Measurements from ENCODE around the gene TRPM2.

Gene TRPM2

DNA sequence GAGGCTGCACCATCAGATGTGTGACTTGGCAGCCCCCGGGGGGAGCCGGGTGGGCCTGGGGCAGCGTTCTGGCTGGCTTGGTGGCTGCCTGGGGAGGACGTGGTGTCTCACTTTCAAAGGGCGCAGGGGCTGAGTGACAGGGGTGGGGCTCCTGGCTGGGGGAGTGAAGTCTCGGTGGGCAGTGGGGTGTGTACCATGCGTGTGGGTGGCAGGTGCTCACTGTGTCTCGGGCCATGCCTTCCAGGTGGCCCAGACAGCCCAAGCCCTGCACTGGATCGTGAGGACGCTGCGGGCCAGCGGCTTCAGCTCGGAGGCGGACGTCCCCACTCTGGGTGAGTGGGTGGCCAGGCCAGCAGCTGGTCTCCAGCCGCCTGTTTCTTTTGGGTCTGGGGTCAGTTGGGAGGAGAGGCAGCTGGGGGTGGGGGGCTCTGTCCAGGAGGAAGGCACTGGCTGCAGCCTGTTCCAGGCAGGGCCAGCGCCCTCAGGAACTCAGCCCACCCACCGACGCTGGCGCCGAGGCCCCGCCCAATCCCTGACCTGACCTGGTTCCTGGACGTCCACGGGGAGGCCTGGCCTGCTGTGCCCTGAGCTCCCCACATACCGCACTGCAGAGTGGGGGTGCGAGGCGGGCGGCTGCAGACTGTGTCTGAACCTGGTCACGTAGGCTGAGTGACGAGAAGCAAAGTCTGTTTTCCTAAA is 71.3 kb downstream of the TRPM2 start:
- in situ Hi-C loops (cut with MboI; ENCODE audit: low sequenced_read_pairs): no loop called here

DNA sequence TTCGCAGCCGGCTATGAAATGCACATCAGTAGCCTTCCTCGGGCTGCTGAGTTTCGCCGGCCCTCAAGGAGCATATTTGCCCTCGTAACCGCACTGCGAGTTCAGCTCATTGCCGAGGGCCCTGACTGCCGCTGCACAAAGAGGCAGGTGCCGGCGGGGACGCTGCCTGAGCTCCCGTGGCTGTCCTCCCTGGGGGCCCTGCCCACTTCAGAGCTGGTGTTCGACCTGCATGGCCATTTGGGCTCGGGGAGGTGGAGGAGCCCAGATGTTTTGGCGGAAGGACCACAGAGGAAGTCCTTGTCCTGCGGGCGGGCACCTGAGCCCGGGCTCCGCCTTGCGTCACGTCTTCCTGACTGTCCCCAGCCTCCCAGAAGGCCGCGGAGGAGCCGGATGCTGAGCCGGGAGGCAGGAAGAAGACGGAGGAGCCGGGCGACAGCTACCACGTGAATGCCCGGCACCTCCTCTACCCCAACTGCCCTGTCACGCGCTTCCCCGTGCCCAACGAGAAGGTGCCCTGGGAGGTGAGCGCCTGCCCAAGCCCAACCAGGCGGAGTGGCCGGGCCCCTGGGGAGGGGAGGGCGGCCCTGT is 72.0 kb downstream of the TRPM2 start:
- in situ Hi-C loops (cut with MboI; ENCODE audit: low sequenced_read_pairs): no loop called here

DNA sequence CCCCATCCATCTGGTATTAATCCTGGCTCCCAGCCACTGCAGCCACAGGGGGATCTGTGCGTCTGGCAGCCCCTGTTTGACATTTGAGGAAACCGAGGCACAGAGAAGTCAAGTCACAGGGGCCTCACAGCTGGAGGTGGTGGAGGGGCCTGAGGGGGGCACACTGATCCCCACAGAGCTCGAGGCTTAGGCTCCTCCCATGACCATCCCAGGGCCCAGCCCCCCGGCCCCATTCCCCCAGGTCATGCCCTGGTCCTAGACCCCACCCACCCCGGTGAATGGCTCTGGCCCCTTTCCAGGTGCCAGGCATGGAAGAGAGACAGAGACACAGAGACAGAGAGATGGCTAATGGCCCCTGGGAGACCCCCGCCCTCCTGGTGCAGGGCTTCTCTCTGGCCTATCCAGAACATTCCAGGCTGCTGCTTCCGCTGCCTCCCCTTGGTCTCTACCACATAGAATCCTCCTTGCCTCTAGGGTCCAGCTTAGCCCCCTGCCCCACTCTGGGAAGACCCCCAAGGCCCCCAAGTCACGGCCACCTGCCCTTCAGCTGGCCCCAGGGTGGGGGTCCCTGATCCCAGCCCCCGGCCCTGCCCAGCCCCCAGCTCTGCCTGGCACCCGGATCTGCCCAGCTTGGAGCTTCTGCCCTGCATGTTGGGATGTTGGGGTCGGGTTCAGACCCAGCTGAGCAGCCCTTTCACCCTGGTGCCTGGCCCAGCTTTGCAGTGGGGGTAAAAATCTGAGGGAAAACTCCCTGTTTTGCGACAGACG is 72.7 kb downstream of the TRPM2 start:
- in situ Hi-C loops (cut with MboI; ENCODE audit: low sequenced_read_pairs): no loop called here

DNA sequence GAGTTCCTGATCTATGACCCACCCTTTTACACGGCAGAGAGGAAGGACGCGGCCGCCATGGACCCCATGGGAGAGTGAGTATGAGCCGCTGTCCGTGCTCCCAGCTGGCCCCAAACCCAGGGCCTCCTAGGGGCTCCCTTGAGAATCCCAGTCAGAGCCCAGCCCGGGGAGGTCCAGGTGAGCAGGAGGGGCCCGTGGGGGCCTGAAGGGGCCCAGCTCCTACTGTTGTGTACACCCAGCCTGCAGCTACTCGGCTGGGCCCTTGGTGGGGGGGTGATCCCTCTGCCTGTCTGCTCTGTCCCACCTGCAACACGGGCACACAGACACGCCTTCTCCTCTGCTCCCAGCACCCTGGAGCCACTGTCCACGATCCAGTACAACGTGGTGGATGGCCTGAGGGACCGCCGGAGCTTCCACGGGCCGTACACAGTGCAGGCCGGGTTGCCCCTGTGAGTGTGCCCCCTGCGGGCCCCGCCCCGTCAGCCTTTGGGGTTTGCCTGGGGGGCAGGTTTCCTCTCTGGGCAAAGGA is 73.3 kb downstream of the TRPM2 start:
- in situ Hi-C loops (cut with MboI; ENCODE audit: low sequenced_read_pairs): no loop called here

DNA sequence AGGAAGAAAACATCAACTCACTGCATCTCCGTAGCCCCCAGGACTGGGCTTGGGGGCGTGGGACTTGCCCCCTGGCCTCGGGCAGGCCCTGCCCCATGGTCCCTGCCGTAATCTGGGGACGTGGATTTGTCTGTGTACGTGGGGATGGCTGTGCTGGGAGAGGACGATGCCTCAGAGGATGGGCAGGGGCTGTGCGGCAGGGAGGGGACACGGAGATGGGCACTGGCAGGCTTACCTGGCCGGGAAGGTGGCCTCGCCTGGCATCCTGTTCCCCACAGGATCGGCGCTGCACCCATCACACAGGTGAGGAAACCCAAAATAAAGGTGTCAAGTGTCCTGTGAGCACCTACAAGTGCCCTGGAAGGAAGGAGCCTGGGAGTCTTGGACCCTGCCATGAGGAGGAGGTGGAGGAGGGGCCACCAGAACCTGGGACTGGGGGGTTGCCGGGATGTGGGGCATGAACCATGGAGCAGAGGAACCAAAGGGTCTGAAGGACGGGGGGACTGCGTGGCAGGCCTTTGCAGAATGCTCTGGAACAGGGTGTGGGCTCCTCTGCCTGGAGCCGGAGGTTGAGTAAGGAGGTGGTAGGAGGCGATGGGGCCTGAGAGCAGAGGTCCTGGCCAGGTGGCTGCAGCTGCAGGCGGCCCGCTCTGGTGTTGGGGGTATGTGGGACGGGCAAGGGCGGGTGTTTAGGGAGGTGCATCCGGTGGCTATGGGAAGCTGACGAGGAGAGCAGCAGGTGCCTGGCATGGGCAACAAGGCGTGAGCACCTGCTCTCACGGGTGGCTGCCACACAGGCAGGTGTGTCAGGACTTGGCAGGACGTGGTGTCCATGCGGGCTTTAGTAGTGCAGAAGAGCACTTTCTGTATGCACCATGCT is 74.1 kb downstream of the TRPM2 start:
- in situ Hi-C loops (cut with MboI; ENCODE audit: low sequenced_read_pairs): no loop called here

DNA sequence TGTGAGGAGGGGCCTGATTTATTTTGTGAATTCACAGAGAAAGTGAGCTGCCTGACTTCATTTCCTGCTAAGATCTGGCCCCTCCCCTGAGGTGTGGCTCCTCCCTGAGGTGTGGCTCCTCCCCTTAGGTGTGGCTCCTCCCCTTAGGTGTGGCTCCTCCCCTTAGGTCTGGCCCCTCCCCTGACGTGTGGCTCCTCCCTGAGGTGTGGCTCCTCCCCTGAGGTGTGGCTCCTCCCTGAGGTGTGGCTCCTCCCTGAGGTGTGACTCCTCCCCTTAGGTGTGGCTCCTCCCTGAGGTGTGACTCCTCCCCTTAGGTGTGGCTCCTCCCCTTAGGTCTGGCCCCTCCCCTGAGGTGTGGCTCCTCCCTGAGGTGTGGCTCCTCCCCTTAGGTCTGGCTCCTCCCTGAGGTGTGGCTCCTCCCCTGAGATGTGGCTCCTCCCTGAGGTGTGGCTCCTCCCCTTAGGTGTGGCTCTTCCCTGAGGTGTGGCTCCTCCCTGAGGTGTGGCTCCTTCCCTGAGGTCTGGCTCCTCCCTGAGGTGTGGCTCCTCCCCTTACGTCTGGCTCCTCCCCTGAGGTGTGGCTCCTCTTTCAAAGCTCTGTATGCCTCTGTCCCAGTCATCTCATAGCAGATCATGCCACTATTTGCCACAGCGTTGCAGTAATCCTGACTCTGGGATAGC is 75.0 kb downstream of the TRPM2 start:
- in situ Hi-C loops (cut with MboI; ENCODE audit: low sequenced_read_pairs): no loop called here

DNA sequence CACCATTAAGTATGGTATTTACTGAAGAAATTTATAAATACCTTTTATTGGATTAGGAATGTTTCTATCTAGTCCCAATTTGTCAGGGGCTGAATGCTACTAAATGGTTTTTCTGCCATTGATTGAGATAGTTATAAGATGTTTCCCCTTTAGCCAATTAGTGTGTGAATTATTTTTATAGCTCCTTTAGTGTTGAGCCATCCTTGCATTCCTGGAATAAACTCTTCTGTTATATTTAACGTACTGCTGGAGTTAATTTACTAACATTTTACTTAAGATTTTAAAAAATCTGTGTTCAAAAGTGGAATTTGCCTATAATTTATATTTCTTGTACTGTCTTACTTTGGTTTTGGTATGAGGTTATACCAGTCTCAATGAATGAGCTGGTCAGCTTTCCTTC is 76.5 kb downstream of the TRPM2 start:
- in situ Hi-C loops (cut with MboI; ENCODE audit: low sequenced_read_pairs): no loop called here

DNA sequence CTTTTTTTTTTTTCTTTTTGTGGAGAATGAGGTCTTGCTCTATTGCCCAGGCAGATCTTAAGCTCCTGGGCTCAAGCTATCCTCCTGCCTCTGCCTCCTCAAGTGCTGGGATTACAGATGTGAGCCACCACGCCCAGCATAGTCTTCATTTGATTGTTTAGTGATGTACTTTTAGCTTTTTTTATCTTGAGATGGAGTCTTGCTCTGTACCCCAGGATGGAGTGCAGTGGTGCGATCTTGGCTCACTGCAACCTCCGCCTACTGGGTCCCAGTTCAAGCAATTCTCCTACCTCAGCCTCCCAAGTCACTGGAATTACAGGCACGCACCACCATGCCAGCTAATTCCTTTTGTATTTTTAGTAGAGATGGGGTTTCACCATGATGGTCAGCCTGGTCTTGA is 77.9 kb downstream of the TRPM2 start:
- in situ Hi-C loops (cut with MboI; ENCODE audit: low sequenced_read_pairs): no loop called here

DNA sequence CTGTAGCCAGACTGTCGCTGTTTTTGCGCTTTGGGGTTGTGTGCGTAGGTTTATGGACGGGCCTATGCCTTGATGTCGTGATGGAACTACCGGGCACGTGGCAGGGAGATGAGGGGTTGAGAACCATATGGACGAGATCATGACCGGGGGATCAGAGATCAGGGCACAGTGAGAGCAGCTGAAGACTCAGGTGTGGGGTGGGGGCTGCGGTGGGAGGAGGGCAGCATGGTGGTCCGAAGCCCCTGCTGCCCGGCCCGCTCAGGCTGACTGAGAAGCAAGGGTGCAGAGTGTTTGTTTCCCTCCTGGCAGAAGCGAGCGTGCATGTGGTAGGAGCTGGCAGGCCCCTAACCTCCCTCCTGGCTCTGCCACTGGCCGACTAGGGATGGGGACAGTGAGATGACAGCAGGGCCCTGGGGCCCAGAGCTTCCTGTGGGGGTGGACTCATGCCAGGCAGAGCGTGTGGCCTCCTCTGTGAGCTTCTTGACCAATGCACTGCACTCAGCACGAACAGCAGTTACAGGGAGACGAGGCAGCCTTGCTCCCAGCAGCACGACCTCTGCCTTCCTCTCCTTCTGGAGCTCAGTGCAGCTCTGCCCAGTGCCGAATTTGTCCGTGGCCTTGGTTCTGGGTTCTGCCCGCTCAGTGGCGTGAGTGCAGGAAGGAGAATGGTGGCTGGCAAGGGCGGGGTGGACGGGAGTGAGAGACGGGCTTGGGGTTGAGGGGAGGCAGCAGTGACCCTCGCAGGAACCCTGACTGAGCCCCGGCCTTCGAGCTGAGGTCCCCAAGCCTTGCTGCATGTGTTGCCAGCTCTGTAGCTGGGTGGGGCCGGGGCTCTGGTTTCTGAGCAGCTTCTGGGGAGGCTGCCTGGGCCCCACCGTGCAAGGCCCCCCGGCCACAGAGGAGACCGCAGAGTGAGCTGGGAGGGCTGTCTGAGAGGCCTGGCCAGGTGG is 79.7 kb downstream of the TRPM2 start:
- in situ Hi-C loops (cut with MboI; ENCODE audit: low sequenced_read_pairs): no loop called here

DNA sequence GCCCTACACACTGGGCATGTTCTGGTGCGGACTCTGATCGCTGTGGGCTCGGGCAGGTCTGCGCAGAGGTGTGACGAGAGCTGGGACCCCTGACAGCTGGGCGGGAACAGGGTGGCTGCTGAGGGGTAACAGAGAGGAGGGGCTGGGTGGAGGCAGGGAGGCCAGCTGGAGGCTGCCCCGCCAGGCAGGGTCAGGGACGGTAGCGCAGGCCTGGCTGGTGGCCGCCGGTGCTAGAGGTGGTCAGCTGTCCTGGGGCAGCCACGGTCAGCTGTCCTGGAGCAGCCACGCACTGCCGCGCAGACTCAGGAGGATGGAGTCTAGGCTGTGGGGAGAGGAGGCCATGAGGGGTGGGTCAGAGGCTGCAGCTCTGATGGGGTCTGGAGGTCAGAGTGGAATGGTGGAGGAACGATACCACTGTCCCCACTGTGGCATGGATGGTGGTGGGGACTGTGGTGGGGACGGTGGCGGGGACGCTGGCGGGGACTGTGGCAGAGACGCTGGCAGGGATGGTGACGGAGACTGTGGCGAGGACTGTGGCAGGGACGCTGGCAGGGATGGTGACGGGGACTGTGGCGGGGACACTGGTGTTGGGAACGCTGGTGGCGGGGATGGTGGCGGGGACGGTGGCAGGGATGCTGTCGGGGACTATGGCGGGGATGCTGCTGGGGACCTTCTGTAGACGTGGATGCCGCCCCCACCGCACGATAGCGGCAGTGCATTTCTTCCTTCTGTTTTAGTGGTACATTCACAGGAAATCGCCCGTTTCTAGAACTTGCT is 80.6 kb downstream of the TRPM2 start:
- in situ Hi-C loops (cut with MboI; ENCODE audit: low sequenced_read_pairs): no loop called here

DNA sequence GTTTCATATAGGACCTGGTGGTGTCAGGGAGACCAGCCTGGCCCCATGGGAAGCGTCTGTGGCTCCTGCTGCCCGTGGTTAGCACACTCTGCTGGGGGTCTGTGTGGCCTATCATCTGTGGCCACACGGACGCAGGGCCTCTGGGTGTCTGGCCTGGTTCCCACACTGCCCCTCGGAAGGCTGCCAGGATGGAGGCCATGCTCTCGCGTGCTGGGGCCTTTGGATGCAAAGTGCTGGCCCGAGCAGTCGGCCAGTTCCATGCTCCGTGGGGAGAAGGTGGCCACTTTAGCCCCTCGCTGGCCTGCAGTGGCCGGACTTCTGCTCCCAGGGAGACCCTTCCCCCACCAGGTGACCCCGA is 81.1 kb downstream of the TRPM2 start:
- in situ Hi-C loops (cut with MboI; ENCODE audit: low sequenced_read_pairs): no loop called here

DNA sequence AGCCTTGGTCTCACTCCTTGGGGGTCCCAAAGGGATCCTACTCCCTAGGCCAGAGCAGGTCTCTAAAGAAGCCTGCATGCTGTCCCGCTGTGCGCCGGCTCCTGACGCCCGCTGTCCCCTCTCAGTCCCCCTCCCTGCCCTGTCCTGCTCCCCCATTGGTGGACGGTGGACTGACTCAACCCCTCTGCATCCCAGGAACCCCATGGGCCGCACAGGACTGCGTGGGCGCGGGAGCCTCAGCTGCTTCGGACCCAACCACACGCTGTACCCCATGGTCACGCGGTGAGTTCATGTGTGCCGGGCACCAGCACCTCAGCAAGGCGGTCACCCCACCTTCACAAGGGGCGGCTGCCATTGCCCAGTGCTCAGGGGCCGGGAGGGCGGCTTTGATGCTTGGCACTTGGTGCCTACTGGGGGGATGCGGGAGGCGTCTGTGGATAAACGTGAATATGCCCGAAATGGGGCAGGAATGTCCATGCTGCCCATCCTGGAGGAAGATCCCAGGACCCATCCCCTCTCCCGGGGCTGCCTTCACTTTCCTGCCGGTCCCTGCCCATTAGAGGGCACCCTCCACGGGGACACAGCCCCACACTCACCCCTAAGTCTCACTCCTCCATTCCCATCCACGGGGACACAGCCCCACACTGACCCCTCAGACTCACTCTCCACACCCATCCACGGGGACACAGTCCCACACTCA is 81.7 kb downstream of the TRPM2 start:
- in situ Hi-C loops (cut with MboI; ENCODE audit: low sequenced_read_pairs): no loop called here

DNA sequence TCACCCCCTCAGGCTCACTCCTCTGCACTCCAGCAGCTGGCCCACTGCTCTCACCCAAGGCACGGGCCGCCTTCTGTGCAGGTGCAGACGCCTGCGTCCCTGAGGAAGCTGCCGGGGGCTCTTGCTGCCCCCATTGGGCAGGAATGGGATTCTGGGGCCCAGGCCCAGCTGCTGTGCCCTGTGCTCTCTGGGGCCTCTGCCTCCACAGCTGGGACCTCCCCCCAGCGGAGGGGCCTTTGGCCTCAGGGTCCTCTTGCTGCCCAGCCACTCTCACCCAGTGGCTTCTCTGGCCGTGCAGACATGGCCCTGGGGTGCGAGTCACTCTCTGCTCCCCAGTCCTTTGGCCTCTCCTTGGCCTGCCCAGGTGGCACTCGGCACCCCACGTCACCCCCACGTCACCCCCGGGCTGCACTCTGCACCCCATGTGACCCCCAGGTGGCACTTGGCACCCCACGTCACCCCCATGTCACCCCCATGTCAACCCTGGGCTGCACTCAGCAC is 82.7 kb downstream of the TRPM2 start:
- in situ Hi-C loops (cut with MboI; ENCODE audit: low sequenced_read_pairs): no loop called here

DNA sequence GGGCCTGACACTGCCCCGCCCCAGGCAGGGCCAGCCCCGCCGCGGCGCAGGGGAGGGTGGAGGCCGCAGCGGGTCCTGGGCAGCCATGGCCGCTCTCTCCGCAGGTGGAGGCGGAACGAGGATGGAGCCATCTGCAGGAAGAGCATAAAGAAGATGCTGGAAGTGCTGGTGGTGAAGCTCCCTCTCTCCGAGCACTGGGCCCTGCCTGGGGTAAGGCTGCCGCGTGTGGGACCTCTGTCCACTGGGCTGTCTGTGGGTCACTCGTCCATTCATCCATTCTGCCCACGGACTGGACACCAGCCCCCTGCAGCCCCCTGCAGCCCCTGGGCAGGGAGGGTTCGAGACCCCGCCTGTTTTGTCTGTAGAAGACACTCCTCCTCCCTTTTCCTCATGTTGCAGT is 83.5 kb downstream of the TRPM2 start:
- in situ Hi-C loops (cut with MboI; ENCODE audit: low sequenced_read_pairs): no loop called here

DNA sequence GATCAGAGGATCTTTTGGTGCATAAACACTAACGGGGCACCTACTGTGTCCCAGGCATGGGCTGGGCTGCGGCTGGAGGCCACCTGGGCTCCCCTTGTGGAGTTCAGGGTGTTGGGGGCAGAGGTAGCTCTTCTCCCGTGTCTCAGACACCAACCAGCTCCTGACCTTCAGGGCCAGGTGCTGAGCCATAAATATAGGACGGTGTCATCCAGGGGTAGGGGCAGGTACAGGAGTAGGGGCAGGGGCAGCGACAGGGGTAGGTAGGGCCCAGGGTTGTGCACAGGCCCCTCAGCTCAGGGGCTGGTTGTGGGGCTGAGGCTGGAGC is 83.9 kb downstream of the TRPM2 start:
- in situ Hi-C loops (cut with MboI; ENCODE audit: low sequenced_read_pairs): no loop called here

DNA sequence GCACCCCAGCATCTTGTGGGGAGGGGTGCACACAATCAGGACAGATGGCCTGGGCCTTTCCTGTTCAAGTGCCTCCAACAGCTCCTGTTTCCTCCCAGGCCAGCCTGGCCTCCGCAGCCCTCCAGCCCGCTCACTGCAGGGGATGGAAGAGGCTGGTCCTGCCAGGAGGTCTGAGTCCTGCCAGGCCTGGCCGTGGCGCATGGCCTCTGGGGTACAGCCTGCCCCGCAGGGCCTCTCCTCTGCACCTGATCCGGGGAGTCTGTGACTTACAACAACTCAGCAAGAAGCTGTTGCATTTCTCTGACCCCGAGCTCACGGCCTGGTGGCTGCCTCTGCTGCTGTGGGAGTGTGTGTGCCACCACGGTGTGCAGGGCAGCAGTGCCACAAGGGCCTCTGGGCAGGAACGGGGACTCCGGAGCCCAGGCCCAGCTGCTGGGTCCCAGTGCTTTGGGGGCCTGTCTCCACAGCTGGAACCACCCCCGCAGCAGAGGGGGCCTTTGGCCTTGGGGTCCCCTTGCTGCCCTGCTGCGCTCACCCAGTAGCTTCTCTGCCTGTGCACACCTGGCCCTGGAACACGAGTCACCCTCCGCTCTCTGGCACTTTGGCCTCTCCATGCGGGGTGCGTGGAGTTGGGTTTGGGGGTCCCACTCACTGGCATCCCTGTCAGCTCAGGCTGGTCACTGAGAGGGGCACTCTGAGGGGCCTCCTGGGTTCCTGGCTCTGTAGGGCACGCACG is 84.4 kb downstream of the TRPM2 start:
- in situ Hi-C loops (cut with MboI; ENCODE audit: low sequenced_read_pairs): no loop called here

DNA sequence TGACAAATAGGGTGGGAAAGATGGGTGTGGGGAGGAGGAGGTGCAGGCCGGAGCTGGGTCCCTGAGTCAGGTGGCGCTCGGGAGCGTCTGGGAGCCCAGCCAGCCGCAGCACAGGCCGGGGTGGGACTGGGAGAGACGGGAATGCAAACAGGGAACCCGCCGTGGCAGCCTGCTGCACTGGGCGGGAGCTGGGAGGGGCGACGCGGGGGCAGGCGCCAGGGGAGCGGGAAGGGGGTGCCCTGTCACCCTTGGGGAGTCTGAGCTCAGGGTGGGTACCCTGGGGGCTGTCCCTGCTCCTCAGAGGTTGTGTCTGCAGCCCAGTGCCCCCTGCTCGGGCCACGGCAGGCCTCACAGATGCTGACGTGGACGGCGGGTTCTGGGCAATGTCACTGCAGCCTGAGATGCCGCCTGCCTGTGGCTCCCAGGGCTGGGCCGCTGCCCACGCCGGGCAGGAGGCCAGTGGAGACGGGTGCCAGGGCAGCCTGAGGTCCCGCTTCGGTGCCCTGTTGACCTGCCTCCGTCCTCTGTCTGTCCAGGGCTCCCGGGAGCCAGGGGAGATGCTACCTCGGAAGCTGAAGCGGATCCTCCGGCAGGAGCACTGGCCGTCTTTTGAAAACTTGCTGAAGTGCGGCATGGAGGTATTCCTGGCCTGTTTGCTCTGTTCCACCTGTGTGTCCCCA is 85.2 kb downstream of the TRPM2 start:
- in situ Hi-C loops (cut with MboI; ENCODE audit: low sequenced_read_pairs): no loop called here

All from HL-60/S4 treated with phorbol 12-myristate 13-acetate at 8.2 ng/mL for 4 days and 3 days (cell line).